Ramos (cell line): ENCODE data around the gene PRR30.

Experiments used
- in situ Hi-C: fragments of 300-500 bp; cut with MboI; formaldehyde crosslinking; loops from one replicate; pipeline ENCODE4 v1.14.3; 2022; ENCODE audit warnings: low sequenced_read_pairs; ENCODE audit not compliant: unreplicated experiment

The PRR30 gene

DNA sequence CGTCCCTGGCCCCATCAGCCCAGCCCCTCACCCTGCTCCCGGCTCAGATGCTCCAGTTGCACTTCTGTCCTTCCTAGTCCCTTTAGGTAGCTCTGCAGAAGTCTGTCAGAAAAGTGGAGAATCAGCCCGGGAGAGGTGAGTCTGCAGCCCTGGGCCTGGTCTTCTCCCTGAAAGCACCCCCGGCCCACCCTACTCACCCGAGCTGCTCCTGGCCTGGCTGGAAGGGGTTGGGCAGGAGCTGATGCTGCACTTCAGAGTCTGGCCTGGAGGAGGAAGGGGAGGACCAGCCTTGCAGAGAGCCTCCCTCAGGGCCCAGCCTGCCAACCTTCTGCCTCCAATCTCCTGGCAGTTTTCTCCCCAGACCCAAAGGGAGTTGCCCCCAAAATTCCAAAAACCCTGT is 36.9 kb downstream of the PRR30 start:
- in situ Hi-C loops = loop anchor here (5.0 kb wide), 1 partner anchor 180 kb away; the partner anchor contains the start of gene TRIM54

DNA sequence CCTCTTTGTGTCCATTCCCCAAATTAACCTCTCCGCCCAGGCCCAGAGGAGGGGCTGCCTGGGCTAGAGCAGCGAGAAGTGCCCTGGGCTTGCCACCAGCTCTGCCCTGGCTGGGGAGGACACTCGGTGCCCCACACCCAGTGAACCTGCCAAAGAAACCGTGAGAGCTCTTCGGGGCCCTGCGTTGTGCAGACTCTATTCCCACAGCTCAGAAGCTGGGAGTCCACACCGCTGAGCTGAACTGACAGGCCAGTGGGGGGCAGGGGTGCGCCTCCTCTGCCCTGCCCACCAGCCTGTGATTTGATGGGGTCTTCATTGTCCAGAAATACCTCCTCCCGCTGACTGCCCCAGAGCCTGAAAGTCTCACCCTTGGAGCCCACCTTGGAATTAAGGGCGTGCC is 39.2 kb downstream of the PRR30 start:
- in situ Hi-C loops = loop anchor here (5.0 kb wide), 1 partner anchor 182 kb away; the partner anchor contains the start of gene TRIM54

DNA sequence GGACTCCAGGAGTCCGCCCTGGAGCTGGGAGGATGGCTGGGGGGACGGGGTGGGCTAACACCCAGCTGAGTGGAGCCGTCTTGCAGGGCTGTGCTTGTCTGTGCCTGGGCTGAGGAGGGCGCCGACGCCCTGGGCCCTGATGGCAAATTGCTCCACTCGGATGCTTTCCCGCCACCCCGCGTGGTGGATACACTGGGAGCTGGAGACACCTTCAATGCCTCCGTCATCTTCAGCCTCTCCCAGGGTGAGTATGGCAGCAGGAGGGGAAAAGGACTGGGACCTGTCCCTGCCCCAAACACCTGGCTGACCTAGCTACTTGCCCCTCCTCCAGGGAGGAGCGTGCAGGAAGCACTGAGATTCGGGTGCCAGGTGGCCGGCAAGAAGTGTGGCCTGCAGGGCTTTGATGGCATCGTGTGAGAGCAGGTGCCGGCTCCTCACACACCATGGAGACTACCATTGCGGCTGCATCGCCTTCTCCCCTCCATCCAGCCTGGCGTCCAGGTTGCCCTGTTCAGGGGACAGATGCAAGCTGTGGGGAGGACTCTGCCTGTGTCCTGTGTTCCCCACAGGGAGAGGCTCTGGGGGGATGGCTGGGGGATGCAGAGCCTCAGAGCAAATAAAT is 39.8 kb downstream of the PRR30 start:
- in situ Hi-C loops = no loop called here

DNA sequence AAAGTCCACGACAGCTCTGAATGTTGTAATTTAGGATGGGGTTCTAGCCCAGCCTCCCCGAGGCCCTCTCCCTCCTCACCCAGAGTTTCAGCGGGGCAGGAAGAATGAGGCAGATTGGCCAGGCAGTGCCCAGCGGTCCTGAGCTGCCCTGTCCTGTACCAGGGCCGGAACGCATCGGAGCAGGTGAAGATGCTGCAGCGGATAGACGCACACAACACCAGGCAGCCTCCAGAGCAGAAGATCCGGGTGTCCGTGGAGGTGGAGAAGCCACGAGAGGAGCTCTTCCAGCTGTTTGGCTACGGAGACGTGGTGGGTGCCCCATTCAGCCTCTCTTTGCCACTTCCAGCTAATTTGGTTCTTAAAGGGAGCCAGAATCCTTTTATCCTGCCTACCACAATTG is 41.9 kb downstream of the PRR30 start:
- in situ Hi-C loops = no loop called here

DNA sequence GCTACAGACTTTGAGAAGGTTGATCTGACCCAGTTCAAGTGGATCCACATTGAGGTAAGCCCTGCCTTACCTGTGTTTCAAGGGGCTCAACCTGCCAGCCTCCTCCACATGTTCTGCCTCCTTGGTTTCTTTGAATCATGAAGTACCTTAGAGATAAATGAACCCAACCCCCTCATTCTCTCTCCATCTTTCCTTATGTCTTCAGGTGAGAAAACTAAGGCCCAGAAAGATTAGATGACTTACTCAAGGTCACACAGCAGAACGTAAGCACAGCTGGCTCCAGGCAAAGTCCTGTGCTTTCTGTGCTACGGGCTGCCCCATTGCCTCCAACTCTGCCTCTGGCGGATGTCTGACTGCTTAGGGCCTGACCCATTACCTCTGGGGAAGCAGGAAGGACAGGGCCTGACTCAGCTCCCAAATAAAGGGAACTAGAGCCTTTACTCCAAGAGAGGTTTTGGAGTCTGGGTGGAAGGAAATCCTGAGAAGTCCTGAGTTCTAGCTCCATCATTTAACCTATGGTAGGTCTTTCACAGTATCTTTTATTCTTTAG is 42.4 kb downstream of the PRR30 start:
- in situ Hi-C loops = no loop called here

DNA sequence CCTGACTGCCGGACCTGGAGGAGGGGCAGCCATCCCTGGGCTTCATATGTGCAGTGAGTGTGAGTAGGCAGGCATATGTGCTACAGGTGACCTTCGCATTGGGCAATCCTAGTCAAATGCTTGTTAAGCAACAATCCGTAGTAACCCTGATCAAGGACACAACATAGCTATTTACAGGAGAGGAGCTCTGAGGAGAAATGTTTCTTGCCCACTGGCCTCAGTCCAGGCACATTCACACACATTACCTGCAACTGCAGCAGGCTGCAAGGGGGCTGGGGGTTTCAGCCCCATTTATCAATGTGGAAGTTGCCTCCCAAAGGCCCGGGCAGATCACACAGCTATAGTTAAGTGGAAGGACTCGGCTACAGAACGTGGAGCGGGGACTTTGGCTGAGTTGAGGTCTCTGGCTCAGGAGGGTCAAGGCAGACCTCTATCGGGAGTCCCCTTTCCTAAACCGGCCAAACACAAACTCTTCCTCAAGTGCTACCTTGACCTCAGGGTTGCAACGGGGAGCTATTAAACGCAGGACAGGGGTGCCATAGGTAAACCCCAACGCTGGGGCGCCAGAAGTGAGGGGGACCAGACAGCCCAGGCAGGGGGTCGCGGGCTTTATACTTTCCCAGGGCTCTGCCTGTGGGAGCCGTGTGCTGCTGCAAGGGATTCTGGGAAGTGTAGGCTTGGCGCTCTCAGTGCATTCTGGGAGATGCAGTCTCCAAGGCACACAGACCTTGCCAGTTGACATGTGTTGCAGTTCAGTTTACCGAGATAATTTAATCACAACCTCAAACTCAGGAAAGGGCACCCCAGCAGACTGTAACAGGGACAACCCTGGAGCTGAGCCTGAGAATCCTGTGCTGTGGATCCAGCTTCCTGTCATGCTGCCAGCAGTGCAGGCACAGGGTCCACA is 43.2 kb downstream of the PRR30 start:
- in situ Hi-C loops = no loop called here

DNA sequence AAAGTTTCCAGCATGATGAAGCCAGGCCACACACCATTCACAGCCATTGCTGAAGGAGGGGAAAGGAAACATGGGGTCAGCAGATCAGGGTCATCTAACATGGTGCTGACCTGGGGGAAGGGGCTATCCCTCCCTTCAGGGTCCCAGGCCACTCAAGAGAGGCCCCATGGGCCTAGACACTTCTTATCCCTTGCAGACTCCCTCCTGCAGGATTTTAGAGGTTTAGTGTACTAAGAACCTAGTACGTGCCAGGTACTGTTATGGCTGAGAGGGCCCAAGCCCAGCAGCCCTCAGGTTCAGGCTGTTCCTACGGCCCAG is 43.8 kb downstream of the PRR30 start:
- in situ Hi-C loops = no loop called here

DNA sequence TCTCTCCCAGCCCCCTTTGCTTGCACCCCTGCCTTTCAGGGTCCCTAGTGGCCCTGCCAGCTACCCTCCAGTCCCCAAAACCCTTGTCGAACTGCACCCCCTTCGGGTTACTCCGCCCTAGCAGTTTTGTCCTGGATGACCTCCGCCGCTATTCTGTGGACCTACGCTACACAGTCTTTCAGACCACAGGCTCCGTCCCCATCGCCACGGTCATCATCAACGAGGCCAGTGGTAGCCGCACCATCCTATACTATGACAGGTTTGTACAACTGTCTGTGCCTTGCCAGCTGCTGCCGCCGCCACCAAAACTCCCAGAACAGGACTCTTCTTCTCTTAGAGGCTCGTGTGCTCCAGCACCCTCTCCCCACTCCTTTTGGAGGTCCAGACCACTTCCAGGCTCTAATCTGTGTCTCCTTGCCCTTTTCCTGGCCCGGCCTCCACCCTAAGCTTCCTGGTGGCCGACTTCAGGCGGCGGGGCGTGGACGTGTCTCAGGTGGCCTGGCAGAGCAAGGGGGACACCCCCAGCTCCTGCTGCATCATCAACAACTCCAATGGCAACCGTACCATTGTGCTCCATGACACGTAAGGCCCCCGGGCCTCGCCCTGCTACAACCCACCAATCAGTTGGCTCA is 44.7 kb downstream of the PRR30 start:
- in situ Hi-C loops = no loop called here

DNA sequence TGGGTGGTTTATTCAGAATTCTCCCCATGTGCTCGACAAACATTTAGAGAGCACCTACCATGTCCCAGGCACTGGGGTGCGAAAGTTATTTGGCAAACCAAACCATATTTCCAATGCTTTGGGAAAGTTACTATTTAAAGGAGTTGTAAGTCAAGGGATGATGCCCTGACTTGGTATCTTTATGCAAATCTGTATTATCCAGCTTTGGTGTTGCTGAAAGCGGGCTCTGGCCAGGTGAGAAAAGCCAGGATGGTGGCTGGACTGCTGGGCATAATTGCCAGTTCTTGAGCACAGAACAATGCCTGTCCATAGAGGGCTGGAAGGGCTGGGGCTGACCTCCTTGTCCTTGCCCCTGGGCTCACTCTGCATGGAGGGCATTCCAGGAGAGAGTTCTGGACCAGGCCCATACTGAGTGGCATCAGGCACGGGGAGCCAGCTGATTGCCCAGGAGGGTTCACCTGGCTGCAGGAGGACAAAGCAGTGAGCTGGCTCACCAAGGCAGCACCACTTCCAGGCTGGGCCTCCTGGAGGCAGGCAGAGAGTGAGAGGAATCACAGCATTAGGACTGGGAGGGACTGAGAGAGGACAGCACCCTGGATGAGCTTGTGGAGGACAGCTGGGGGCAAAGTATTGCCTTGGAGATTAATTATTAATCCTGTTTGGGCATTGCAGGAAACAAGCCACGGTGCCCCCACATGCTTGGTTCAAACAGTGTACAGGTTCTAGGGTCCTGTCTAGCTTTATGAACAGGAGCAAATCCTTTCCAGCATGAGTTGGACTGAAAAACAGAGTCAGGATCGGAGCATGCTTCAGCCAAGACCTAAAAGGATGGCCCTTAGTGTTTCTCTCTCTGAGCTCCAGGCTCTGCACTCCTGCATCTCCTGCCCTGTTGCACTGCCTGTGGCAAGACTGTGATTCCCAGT is 45.5 kb downstream of the PRR30 start:
- in situ Hi-C loops = no loop called here

DNA sequence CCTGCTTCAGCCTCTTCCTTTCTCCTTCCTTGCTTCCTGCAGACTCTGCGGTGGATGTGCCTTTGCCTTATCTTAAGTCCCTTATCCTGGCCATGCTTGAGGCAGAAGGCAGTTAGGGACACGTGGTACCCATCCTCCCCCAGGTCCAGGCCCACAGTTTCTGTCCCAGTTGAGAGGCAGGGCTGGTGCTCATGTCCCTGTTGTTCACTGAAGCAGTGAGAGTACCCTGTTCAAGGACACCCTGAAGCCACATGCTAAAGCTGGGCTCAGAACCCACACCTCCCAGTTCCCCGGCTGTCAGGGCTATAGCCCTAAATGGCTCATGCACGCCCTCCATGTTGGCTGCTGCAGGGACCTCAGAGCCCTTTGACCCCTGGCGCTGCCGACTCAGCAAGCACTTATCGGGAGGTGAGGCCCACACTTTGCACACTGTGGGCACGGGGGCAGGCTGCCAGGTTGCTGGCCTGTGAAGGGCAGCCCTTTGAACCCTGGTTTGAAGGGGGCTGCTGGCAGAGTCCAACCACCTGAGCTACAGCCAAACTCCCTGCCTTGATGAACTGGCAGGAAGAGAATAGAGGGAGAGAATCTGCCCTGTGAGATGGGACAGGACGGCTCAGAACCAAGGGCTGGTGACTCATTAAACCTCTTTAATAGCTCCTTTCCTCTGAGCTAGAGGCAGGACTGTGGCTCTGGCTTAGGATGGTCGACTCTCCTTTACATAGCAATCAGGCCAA is 46.3 kb downstream of the PRR30 start:
- in situ Hi-C loops = no loop called here

DNA sequence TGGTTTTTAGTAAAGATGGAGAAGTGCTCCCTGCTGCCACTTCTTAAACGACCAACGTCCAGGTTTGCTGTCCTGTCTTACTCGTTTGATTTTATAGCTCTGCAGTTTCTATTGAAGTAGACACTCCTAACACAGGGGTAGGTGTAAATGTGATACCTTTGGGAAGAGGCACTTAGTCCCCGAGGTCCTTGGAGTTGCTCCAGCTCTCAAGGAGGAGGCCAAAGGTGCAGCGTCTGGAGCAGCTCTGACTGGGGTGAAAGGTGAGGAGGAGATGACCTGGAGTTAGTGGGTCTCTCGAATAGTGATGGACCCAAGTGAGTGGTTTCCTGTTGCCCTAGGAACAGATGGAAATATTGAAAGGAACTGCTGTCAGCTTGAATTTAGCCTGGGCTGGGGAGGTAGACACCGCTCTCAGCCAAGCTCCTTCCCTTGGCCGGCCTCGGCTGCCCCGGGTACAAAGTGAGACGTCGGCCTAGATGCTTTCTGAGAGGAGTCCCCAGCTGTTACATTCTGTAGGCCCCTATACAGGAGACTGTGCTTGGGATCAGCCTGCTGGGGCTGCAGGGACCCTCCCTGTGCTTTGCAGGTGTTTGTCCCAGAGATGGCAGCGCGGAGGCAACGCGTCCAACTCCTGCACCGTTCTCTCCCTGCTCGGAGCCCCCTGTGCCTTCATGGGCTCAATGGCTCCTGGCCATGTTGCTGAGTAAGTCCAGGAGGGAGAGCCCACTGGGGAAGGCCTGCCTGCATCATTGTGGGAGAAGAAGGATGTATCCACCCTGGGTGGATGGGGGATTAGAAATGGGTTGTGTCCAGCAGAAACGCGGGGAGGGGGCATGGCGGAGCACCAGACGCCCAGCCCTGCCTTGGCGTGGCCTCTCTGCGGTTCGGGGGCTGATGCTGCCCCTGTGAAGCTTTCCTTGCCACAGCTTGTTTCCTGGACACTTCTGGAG is 47.2 kb downstream of the PRR30 start:
- in situ Hi-C loops = no loop called here

DNA sequence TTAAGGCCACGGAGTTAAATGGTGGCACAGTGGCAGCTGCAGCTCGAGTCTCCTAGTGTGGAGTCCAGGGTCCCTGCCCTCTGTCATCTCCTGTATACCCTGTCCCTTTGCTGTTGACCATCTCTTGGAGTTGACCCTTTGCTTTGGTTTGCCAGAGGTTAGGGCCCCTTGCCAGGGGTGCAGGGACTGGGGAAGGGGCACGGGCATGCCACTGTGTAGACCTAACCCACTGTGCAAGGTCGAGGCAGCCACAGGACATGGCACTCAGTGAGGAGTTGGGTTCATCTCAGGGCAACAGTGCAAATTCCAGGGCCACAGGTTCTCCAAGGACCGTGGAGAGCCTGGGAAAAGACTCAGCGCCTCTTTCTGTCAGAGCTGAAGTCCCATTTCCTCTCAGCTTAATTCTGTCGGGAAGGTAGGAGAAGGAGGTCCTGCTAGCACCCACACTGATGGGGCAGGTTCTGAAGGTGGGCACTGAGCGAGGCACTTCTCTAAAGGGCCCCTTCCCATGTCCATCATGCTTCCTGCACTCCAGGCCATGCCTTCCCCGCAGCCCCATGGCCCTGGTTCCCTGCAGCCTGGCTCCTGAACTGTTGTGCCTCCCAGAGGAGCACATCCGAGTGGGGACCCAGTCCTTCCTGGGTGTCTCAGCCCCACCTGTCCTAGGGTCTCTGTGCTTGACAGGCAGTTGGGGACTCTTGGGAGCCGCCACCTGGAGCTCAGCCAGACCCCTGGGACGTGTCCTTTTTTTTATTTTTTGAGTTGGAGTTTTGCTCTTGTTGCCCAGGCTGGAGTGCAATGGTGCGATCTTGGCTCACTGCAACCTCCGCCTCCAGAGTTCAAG is 49.9 kb downstream of the PRR30 start:
- in situ Hi-C loops = loop anchor here (10.0 kb wide), 1 partner anchor 125 kb away; no protein-coding TSS in a partner anchor

DNA sequence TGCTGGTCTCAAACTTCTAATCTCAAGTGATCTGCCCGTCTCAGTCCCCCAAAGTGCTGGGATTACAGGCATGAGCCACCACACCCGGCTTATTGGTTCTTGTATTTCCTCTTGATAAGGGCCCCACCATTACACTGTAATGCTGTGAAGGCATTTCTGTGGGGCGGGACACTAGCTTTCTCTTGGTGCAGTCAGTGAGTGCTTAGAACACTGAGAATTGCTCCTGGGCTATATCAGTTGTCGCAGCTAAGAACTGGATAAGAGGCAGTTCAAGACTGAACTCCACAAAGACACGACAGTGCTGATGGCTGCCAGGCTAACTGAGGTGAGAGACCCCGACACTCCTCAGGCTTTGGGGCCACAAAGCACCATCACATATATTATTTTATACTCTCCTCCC is 50.6 kb downstream of the PRR30 start:
- in situ Hi-C loops = loop anchor here (10.0 kb wide), 1 partner anchor 124 kb away; no protein-coding TSS in a partner anchor

DNA sequence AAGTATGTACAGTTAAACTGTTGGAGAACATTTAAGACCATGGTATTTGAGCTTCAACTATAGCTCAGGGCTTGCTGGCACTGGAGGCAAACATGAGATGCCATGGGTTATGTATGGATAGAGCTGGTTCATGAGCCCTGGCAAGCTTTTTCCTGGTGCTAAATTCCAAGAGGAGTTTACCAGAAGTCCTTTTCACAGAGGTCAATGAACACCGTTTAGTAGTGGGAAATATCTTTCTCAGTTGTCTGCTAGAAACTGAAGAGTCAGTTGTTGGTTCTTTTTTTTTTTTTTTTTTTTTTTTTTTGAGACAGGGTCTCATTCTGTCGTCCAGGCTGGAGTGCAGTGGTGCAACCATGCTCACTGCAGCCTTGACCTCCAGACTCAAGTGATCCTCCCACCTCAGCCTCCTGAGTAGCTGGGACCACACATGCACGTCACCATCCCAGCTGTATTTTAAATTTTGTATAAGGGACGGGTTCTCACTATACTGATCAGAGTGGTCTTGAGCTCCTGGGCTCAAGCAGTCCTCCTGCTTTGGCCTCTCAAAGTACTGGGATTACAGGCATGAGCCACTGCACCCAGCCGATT is 51.3 kb downstream of the PRR30 start:
- in situ Hi-C loops = loop anchor here (10.0 kb wide), 1 partner anchor 123 kb away; no protein-coding TSS in a partner anchor
